Glutamatergic neuron (in vitro differentiated cells): ENCODE data around the gene PRSS12. TPM values are rescaled to one million over a fixed set of nuclear protein-coding genes. Genes with fewer than 3 reads are reported as not detected.
"Not testable (repeated sequence)": the region's sequence is repeated elsewhere in the genome, so short reads cannot be mapped to it uniquely, and the experiment has no call there.

Experiments
- DNase-seq: peaks from one replicate; pipeline ENCODE4 v3.0.0; 2022
- H3K27ac Mint-ChIP-seq: one replicate; pipeline ENCODE4 v1.8.0; 2020; ENCODE audit warnings: mild to moderate bottlenecking, mixed read lengths, inconsistent platforms; ENCODE audit not compliant: unreplicated experiment
- H3K27me3 Mint-ChIP-seq: one replicate; pipeline ENCODE4 v1.8.0; 2020; ENCODE audit warnings: mild to moderate bottlenecking, moderate library complexity, mixed read lengths, inconsistent platforms; ENCODE audit not compliant: unreplicated experiment
- H3K36me3 Mint-ChIP-seq: one replicate; pipeline ENCODE4 v1.8.0; 2020; ENCODE audit warnings: mild to moderate bottlenecking, mixed read lengths, inconsistent platforms; ENCODE audit not compliant: unreplicated experiment
- H3K4me1 Mint-ChIP-seq: one replicate; pipeline ENCODE4 v1.8.0; 2020; ENCODE audit warnings: mild to moderate bottlenecking, low read depth, mixed read lengths, inconsistent platforms; ENCODE audit not compliant: unreplicated experiment
- H3K4me3 Mint-ChIP-seq: one replicate; pipeline ENCODE4 v1.8.0; 2020; ENCODE audit warnings: mild to moderate bottlenecking, mixed read lengths, inconsistent platforms; ENCODE audit not compliant: unreplicated experiment
- H3K9me3 Mint-ChIP-seq: one replicate; pipeline ENCODE4 v1.8.0; 2020; ENCODE audit warnings: mild to moderate bottlenecking, moderate library complexity, mixed read lengths, inconsistent platforms; ENCODE audit not compliant: unreplicated experiment
- CTCF ChIP-seq: fragments of 200-600 bp; sonication (generic); IDR thresholded peaks from one replicate; pipeline ENCODE4 v1.5.0; 2021; ENCODE audit not compliant: partially characterized antibody, unreplicated experiment
- total RNA-seq: library from RNA; stranded (reverse); fragmentation: NEBNext Ultra II Directional; extraction: Animal tissue kit (Norgen Biotek cat#: 25700); gene quantifications from one replicate; pipeline ENCODE4 v1.2.1, GENCODE V29; 2021; ENCODE audit not compliant: unreplicated experiment

PRSS12 gene
- total RNA-seq, 1 donor from 2014 or later = 113 TPM

DNA sequence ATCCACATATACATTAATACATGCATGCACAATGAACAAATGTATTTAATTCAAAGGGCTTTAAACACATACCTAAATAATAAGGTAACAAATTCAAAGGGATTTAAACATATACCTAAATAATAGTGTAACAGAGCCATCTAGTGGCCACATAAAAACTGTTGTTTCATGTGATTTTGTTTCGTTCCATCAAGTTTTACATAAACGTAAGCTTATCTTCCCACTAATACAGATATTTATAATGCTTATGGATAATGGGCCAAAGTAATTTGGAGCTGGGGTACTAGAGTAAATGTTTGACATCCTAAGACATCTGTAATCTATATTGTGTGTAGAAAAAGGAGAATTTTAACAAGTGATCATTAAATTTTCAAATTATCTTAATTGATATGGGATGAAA is 82.3 kb downstream of the PRSS12 start:
- H3K27ac Mint-ChIP-seq = no peak overlapping the region
- DNase-seq = no peak
- no peaks in the 10 kb centered on the region for H3K27me3 Mint-ChIP-seq
- H3K4me1 Mint-ChIP-seq = no peaks in the 10 kb centered on the region
- peaks cover 2% of the 10 kb centered on the region for H3K9me3 Mint-ChIP-seq
- peaks cover 6% of the 10 kb centered on the region for H3K36me3 Mint-ChIP-seq
- no peak overlapping the region for H3K4me3 Mint-ChIP-seq
- TF ChIP-seq CTCF = peak; percentile 70

- no peak overlapping the region for H3K27ac Mint-ChIP-seq
- H3K36me3 Mint-ChIP-seq = peaks cover 6% of the 10 kb centered on the region
- H3K4me1 Mint-ChIP-seq = no peaks in the 10 kb centered on the region
- TF ChIP-seq CTCF = no peak
- H3K4me3 Mint-ChIP-seq = no peak overlapping the region
- DNase-seq = no peak
- no peaks in the 10 kb centered on the region for H3K27me3 Mint-ChIP-seq
- peaks cover 2% of the 10 kb centered on the region for H3K9me3 Mint-ChIP-seq
Measured at GRCh38 chr4:118268780-118269179, 84.0 kb downstream of the PRSS12 start.

GRCh38 chr4:118266145-118266496 is 86.7 kb downstream of the PRSS12 start:
- H3K9me3 Mint-ChIP-seq, H3K4me1 Mint-ChIP-seq, H3K27me3 Mint-ChIP-seq, H3K4me3 Mint-ChIP-seq, H3K36me3 Mint-ChIP-seq, H3K27ac Mint-ChIP-seq, DNase-seq: not testable (repeated sequence)

DNA sequence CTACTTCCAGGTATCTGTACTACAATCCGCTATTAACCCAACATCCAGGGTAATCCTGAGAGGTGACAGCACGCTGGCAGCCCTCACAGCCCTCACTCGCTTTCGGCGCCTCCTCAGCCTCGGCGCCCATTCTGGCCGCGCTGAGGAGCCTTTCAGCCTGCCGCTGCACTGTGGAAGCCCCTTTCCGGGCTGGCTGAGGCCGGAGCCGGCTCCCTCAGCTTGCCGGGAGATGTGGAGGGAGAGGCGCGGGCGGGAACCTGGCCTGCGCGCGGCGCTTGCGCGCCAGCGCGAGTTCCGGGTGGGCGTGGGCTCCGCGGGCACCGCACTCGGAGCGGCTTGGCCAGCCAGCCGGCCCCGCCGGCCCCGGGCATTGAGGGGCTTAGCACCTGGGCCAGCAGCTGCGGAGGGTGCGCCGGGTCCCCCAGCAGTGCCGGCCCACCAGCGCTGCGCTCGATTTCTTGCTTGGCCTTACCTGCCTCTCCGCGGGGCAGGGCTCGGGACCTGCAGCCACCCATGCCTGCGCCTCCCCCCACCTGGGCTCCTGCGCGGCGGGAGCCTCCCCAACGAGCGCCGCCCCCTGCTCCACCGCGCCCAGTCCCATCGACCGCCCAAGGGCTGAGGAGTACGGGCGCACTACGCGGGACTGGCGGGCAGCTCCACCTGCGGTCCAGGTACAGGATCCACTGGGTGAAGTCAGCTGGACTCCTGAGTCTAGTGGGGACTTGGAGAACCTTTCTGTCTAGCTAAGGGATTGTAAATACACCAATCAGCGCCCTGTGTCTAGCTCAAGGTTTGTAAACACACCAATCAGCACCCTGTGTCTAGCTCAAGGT is 87.3 kb downstream of the PRSS12 start:
- peak; percentile 68 for DNase-seq
- H3K36me3 Mint-ChIP-seq = peaks cover 6% of the 10 kb centered on the region
- peak overlapping the region; percentile 85 for H3K4me3 Mint-ChIP-seq
- H3K27me3 Mint-ChIP-seq = no peaks in the 10 kb centered on the region
- H3K4me1 Mint-ChIP-seq = no peaks in the 10 kb centered on the region
- no peak overlapping the region for H3K27ac Mint-ChIP-seq
- TF ChIP-seq CTCF = no peak
- peaks cover 2% of the 10 kb centered on the region for H3K9me3 Mint-ChIP-seq

DNA sequence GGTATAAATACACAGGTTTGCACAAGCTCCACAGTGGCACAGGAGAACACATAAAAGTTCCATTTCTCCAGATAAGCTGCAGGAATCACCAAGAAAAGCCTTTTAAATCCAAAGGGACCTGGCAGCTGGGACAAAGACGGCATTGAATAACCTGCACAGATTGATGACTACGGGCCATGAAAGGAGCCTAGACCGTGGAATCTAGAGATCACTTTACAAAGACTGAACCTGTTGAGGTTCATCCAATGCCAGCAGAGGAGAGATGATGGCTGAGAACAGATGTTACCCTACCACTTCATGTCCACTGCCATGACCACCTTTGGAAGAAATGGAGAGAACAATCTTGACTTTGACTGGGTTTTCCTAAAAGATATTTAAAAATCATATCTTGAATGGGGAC is 88.7 kb downstream of the PRSS12 start:
- Mint-ChIP-seq H3K27ac (no peak overlapping the region), H3K9me3 (peaks cover 2% of the 10 kb centered on the region), H3K27me3 (no peaks in the 10 kb centered on the region), H3K36me3 (peaks cover 6% of the 10 kb centered on the region), H3K4me1 (no peaks in the 10 kb centered on the region), H3K4me3 (no peak overlapping the region)
- no peak for DNase-seq
- TF ChIP-seq CTCF = no peak
